ENCODE data around the gene MAPKBP1. TPM values are rescaled to one million over a fixed set of nuclear protein-coding genes. Genes with fewer than 3 reads are reported as not detected.

Gene MAPKBP1
- total RNA-seq, 1 donor, result 22.8 TPM

DNA sequence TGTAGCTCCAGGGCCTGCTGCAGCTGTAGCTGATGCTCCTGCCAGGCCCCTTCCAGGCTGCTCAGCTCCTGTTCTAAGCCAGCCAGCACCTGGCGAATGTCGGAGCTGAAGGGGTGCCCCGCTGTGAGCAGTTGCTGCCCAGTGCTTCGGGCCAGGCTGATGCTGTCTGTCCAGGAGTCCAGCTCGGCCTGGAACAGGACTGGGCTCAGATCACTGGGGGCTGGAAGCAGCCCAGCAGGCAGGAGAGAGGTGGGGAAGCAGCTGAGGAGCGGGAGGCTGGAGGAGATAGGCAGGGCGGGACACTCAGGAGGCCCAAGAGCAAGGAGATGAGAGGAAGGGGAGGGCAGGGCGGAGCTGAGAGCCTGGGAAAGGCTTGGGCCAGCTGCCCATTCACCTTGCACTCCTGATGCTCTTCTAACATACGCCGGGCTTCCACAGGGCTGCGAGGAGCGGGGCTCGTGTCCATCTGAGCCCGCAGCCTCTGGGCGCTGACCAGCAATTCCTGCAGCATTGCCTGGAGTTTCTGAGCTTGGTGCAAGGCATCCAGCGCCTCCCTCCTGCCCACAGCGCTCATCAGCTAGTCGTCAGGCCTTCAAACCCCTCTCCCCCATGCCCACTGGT lies 87.6 kb downstream of the MAPKBP1 start:
- no peak overlapping the region for H2AFZ ChIP-seq (ENCODE audit: low read length)
- H3K27ac ChIP-seq (ENCODE audit: low read depth, low read length), result no peak overlapping the region
- H3K36me3 ChIP-seq (ENCODE audit: insufficient read depth, low read length), result no peaks in the 10 kb centered on the region
- H3K4me2 ChIP-seq (ENCODE audit: insufficient read depth, low read length), result no peak overlapping the region
- H3K9me3 ChIP-seq (ENCODE audit: low read depth, low read length), result no peaks in the 10 kb centered on the region
- H3K4me3 ChIP-seq (ENCODE audit: insufficient read depth, low read length), result no peak overlapping the region
- no peaks in the 10 kb centered on the region for H3K4me1 ChIP-seq (ENCODE audit: insufficient read depth, low read length)
- TF ChIP-seq, protein P1, sequence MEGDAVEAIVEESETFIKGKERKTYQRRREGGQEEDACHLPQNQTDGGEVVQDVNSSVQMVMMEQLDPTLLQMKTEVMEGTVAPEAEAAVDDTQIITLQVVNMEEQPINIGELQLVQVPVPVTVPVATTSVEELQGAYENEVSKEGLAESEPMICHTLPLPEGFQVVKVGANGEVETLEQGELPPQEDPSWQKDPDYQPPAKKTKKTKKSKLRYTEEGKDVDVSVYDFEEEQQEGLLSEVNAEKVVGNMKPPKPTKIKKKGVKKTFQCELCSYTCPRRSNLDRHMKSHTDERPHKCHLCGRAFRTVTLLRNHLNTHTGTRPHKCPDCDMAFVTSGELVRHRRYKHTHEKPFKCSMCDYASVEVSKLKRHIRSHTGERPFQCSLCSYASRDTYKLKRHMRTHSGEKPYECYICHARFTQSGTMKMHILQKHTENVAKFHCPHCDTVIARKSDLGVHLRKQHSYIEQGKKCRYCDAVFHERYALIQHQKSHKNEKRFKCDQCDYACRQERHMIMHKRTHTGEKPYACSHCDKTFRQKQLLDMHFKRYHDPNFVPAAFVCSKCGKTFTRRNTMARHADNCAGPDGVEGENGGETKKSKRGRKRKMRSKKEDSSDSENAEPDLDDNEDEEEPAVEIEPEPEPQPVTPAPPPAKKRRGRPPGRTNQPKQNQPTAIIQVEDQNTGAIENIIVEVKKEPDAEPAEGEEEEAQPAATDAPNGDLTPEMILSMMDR (IDR thresholded peaks at IDR 0.05; ENCODE audit: extremely low read depth, low read depth, low read length), result no peak
- no peaks in the 10 kb centered on the region for H4K20me1 ChIP-seq (ENCODE audit: insufficient read depth, low read length)
- H3K27me3 ChIP-seq (ENCODE audit: insufficient read depth, low read length), result no peaks in the 10 kb centered on the region
- H3K79me2 ChIP-seq (ENCODE audit: insufficient read depth, low read length), result no peaks in the 10 kb centered on the region
- no peak for DNase-seq (ENCODE audit: insufficient read length, low spot score, missing footprints)

GRCh38 chr15:41862515-41863116 lies 88.3 kb downstream of the MAPKBP1 start:
- no peaks in the 10 kb centered on the region for H3K4me1 ChIP-seq (ENCODE audit: insufficient read depth, low read length)
- no peak for DNase-seq (ENCODE audit: insufficient read length, low spot score, missing footprints)
- H3K27ac ChIP-seq (ENCODE audit: low read depth, low read length), result no peak overlapping the region
- no peaks in the 10 kb centered on the region for H3K79me2 ChIP-seq (ENCODE audit: insufficient read depth, low read length)
- no peaks in the 10 kb centered on the region for H3K36me3 ChIP-seq (ENCODE audit: insufficient read depth, low read length)
- H3K27me3 ChIP-seq (ENCODE audit: insufficient read depth, low read length), result no peaks in the 10 kb centered on the region
- TF ChIP-seq, protein P1 (IDR thresholded peaks at IDR 0.05; ENCODE audit: extremely low read depth, low read depth, low read length), result no peak
- no peak overlapping the region for H3K4me3 ChIP-seq (ENCODE audit: insufficient read depth, low read length)
- H3K9me3 ChIP-seq (ENCODE audit: low read depth, low read length), result no peaks in the 10 kb centered on the region
- no peak overlapping the region for H3K4me2 ChIP-seq (ENCODE audit: insufficient read depth, low read length)
- H4K20me1 ChIP-seq (ENCODE audit: insufficient read depth, low read length), result no peaks in the 10 kb centered on the region
- no peak overlapping the region for H2AFZ ChIP-seq (ENCODE audit: low read length)

DNA sequence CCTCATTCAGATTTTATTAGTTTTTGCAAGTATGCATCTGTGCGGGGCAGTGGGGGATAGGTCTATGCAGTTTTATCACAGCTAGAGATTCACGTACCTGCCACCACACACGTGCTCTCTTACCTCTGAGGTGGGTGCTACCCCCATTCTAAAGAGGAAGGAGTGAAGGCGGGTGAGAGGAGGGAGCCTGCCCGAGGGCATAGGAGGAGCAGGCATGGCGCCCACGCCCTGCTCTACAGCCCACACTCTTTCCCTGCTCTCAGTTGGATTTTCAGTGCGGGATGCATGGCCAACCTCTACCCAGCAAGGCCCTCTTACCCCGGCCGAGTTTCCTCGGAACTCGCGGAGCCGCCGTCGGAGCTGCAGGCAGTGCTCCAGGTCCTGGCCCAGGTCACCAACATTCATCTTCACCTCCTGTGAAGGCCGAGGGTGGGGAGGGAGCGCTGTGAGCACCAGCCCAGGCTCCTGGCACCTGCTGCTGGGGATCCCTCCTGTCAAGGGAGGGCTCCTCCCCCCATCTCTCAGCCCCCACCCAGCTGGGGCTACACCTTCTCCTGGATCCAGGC lies 91.3 kb downstream of the MAPKBP1 start:
- Histone ChIP-seq H3K4me2 (ENCODE audit: insufficient read depth, low read length) (no peak overlapping the region), H2AFZ (ENCODE audit: low read length) (no peak overlapping the region), H3K36me3 (ENCODE audit: insufficient read depth, low read length) (no peaks in the 10 kb centered on the region), H3K4me3 (ENCODE audit: insufficient read depth, low read length) (no peak overlapping the region), H3K4me1 (ENCODE audit: insufficient read depth, low read length) (peaks cover 2% of the 10 kb centered on the region), H3K9me3 (ENCODE audit: low read depth, low read length) (no peaks in the 10 kb centered on the region), H3K79me2 (ENCODE audit: insufficient read depth, low read length) (no peaks in the 10 kb centered on the region), H3K27ac (ENCODE audit: low read depth, low read length) (no peak overlapping the region), H4K20me1 (ENCODE audit: insufficient read depth, low read length) (no peaks in the 10 kb centered on the region), H3K27me3 (ENCODE audit: insufficient read depth, low read length) (no peaks in the 10 kb centered on the region)
- DNase-seq (ENCODE audit: insufficient read length, low spot score, missing footprints), result no peak
- TF ChIP-seq, protein P1 (IDR thresholded peaks at IDR 0.05; ENCODE audit: extremely low read depth, low read depth, low read length), result no peak

- H3K4me2 ChIP-seq (ENCODE audit: insufficient read depth, low read length), result no peak overlapping the region
- H3K27me3 ChIP-seq (ENCODE audit: insufficient read depth, low read length), result no peaks in the 10 kb centered on the region
- H3K27ac ChIP-seq (ENCODE audit: low read depth, low read length), result no peak overlapping the region
- TF ChIP-seq, protein P1 (IDR thresholded peaks at IDR 0.05; ENCODE audit: extremely low read depth, low read depth, low read length), result no peak
- H4K20me1 ChIP-seq (ENCODE audit: insufficient read depth, low read length), result no peaks in the 10 kb centered on the region
- H3K79me2 ChIP-seq (ENCODE audit: insufficient read depth, low read length), result no peaks in the 10 kb centered on the region
- H3K4me3 ChIP-seq (ENCODE audit: insufficient read depth, low read length), result no peak overlapping the region
- H3K4me1 ChIP-seq (ENCODE audit: insufficient read depth, low read length), result peaks cover 7% of the 10 kb centered on the region
- H3K36me3 ChIP-seq (ENCODE audit: insufficient read depth, low read length), result no peaks in the 10 kb centered on the region
- DNase-seq (ENCODE audit: insufficient read length, low spot score, missing footprints), result no peak
- no peak overlapping the region for H2AFZ ChIP-seq (ENCODE audit: low read length)
- H3K9me3 ChIP-seq (ENCODE audit: low read depth, low read length), result no peaks in the 10 kb centered on the region
Observed at GRCh38 chr15:41866263-41866703, 92.0 kb downstream of the MAPKBP1 start.

Measured in osteoblast (primary cell).